GM21360 (cell line): ENCODE data around the gene VCL.

Experiments
- ATAC-seq: cut with Tn5 transposase; IDR thresholded peaks from one replicate; pipeline ENCODE4 v1.9.1; 2021; ENCODE audit warnings: mild to moderate bottlenecking, moderate library complexity; ENCODE audit not compliant: unreplicated experiment

The VCL gene

GRCh38 chr10:74067373-74068352 lies 69.7 kb downstream of the VCL start:
- no peak for ATAC-seq

DNA sequence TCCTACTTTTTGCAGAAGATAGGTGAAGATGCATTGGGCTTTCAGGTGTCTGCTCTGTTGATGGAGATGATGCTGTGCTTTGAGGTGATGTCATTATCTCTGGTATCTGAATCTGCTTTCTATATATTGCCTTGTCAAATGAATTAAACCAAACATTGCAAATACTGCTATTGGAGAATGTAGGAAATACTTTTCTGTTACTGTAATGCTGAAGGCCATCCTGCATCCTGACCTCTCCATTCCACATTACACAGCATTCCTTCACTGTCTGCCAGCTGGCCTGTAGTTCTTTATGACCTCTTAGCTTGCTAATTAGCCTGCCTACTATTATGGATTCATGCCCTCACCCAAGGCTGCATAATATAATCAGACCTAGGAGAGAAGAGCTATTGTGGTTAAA lies 73.2 kb downstream of the VCL start:
- no peak for ATAC-seq

DNA sequence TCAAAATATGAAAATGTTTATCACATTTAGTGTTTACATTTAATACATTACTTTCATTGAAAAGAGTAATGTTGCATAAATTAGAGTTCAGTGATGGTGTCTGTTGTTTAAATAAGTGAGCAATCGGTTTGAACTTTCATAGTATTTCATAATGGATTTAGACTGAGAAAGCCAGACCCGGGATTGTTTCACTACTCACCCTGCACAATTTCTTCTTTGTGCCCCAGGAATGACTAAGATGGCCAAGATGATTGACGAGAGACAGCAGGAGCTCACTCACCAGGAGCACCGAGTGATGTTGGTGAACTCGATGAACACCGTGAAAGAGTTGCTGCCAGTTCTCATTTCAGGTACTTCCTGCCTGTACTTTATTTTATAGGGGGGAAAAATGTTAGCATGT lies 74.6 kb downstream of the VCL start:
- no peak for ATAC-seq

DNA sequence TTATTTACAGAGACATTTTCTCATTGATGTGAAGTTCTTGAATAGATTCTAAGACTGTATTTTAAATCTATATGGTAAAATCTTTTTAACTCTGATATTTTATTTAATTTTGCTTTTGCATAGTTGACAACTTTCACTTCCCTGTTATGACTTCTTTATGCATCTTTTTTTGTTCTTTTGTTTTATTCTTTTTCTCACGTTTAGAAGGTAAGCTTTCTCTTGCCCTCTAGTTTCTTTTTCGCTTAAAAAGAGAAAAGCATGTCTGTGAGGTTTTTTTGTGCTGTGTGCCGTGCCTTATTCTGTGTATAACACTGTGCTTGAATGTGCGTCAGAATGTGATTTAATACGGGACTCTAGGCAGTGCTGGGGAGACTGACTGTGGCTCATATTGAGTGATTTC lies 78.0 kb downstream of the VCL start:
- no peak for ATAC-seq

GRCh38 chr10:74076961-74077360 lies 79.0 kb downstream of the VCL start:
- no peak for ATAC-seq

DNA sequence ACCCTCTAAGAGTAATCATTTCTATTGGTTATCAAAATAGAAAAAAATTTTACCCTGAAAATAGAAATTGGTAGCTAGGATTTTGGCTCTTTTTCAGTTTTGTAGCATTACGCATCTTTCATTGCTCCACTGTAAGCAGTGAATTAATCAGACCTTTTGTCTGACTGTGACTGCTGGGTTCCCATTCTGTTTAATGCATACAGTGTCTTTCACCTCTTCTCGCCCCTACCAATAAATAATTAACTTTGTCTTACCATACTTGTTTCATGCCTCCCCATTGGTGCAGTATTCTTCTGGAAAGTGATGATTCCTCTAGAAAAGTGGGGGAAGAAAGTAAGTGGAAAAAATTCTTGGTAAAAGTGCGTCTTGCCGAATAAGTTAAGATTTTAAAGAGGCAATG lies 79.5 kb downstream of the VCL start:
- no peak for ATAC-seq

DNA sequence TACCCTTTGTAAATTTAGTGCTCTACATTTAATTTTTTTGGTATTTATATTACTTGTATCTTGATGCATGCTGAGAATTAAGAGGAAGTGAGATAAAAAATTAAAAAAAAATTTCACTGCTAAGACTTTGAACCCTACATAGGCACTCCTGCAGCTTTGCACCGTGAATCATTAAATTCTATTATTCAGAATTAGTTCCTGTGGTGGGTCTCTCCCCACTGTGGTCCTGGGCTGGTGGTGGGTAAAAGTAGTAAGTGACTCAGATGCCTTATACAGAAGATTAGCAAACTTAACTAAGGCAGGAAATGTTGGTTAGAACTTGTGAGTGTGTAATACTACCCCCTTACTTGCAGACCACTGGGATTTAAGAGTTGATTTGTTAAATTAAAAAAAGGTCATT lies 80.1 kb downstream of the VCL start:
- ATAC-seq: no peak

- ATAC-seq: no peak
These were observed 81.4 kb downstream of the VCL start for GRCh38 chr10:74079028-74079935.

DNA sequence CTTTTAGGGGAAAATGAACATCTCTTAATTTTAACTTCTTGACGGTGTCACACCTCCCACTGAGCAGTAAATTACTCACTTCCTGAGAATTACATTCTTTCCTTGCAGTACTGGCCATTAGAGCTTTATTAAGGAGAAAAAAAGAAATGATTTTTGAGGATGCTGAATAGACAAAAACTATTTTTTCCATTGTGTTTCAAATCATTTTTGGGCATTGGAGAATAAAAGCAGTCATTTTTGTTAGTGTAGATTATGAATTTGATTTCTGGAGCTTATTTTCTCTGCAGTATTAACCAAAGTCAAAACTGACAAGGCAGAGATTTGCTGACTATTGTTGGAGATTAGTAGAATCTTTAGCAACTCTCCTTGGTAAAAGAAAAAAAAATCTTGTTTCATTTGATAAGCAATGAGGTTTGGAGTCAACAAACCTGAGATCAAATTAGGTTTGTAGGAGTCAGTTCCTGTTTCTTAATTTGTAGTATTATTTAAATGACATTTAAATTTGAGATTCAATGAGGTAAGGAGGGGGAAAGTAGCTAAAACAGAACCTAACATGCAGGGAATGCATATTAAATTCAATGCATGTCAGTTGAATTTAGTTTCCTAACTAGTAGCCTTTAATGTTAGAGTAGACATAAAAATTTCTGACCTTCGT lies 82.1 kb downstream of the VCL start:
- ATAC-seq: no peak

GRCh38 chr10:74081192-74081803 lies 83.4 kb downstream of the VCL start:
- no peak for ATAC-seq

GRCh38 chr10:74081941-74082718 lies 84.2 kb downstream of the VCL start:
- no peak for ATAC-seq

GRCh38 chr10:74083304-74083703 lies 85.4 kb downstream of the VCL start:
- ATAC-seq: no peak

DNA sequence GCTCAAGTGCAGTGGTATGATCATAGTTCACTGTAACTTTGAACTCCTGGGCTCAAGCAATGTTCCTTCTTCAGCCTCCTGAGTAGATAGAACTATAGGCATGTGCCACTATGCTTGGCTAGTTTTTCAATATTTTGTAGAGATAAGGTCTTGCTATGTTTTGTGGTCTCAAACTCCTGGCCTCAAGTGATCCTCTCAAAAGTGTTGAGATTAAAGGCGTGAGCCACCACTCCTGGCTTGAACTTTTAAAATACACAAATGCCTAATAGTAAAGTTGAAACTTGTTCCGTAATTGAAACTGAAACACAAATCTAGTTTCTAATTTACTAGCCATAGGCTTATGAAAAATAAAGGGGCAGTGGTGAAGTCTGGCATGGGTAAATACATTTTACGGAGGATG lies 87.0 kb downstream of the VCL start:
- no peak for ATAC-seq

GRCh38 chr10:74086317-74086716 lies 88.4 kb downstream of the VCL start:
- ATAC-seq: no peak

- no peak for ATAC-seq
These were observed 90.8 kb downstream of the VCL start for GRCh38 chr10:74088722-74089121.

GRCh38 chr10:74092372-74092771 lies 94.5 kb downstream of the VCL start:
- ATAC-seq: no peak

- no peak for ATAC-seq
These were observed 95.7 kb downstream of the VCL start for GRCh38 chr10:74093530-74094164.

DNA sequence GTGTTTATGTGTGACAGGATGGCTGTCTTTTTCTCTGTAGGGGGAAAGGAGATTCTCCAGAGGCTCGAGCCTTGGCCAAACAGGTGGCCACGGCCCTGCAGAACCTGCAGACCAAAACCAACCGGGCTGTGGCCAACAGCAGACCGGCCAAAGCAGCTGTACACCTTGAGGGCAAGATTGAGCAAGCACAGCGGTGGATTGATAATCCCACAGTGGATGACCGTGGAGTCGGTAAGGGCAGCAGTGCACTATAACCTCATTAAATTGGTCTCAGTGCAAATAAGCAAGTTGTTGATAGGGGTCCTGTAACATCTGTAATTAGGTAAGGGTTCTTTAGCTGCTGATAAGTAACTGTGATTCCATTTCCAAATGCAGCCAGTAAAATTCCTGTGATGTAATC lies 96.3 kb downstream of the VCL start:
- no peak for ATAC-seq

- peak; percentile 81 for ATAC-seq
These were observed 98.9 kb downstream of the VCL start for GRCh38 chr10:74096777-74097176.

GRCh38 chr10:74097776-74098175 lies 99.9 kb downstream of the VCL start:
- no peak for ATAC-seq
